Germinal center (tissue), 1 donor: ENCODE measurements around the gene SLC16A6.
A peak's percentile ranks its signal among the peaks of the same experiment; 100 is the strongest.
"Not testable (repeated sequence)": the region's sequence is repeated elsewhere in the genome, so short reads cannot be mapped to it uniquely, and the experiment has no call there.

Source experiments
- DNase-seq: peaks from one replicate; pipeline ENCODE4 v3.0.0; 2012; ENCODE audit warnings: mixed read lengths, low spot score

SLC16A6 gene

GRCh38 chr17:68290955-68291835, at the start of gene SLC16A6, which contains the start of gene ARSG:
TSS of gene SLC16A6 (minus strand) at chr17:68291127. CDS start at chr17:68278320, 12,807 bp downstream.
TSS of gene ARSG (plus strand) at chr17:68291495. CDS start at chr17:68307494, 15,999 bp downstream.
- DNase-seq, result peak; percentile 90

- DNase-seq, result no peak
These were observed 43.5 kb upstream of the SLC16A6 start for GRCh38 chr17:68334393-68334792.

- not testable (repeated sequence) for DNase-seq
These were observed 41.0 kb upstream of the SLC16A6 start for GRCh38 chr17:68331932-68332331.

GRCh38 chr17:68329331-68329730, 38.4 kb upstream of the SLC16A6 start:
- no peak for DNase-seq

- no peak for DNase-seq
These were observed 37.7 kb upstream of the SLC16A6 start for GRCh38 chr17:68328676-68329075.

- no peak for DNase-seq
These were observed 37.1 kb upstream of the SLC16A6 start for GRCh38 chr17:68327823-68328557.

GRCh38 chr17:68326681-68327080, 35.8 kb upstream of the SLC16A6 start:
- no peak for DNase-seq

- DNase-seq, result no peak
These were observed 35.0 kb upstream of the SLC16A6 start for GRCh38 chr17:68325961-68326360.

- DNase-seq, result no peak
These were observed 33.9 kb upstream of the SLC16A6 start for GRCh38 chr17:68324654-68325336.

GRCh38 chr17:68324114-68324513, 33.2 kb upstream of the SLC16A6 start:
- DNase-seq, result no peak

GRCh38 chr17:68322630-68323029, 31.7 kb upstream of the SLC16A6 start:
- DNase-seq, result no peak

- no peak for DNase-seq
These were observed 30.6 kb upstream of the SLC16A6 start for GRCh38 chr17:68321556-68321954.

GRCh38 chr17:68320943-68321555, 30.1 kb upstream of the SLC16A6 start:
- no peak for DNase-seq

GRCh38 chr17:68320311-68320865, 29.5 kb upstream of the SLC16A6 start:
- DNase-seq, result no peak

- peak; percentile 19 for DNase-seq
These were observed 28.7 kb upstream of the SLC16A6 start for GRCh38 chr17:68319410-68320162.

GRCh38 chr17:68318103-68318991, 27.4 kb upstream of the SLC16A6 start:
- DNase-seq, result no peak

- no peak for DNase-seq
These were observed 26.5 kb upstream of the SLC16A6 start for GRCh38 chr17:68317458-68317857.

- no peak for DNase-seq
These were observed 25.0 kb upstream of the SLC16A6 start for GRCh38 chr17:68315930-68316329.

- no peak for DNase-seq
These were observed 24.1 kb upstream of the SLC16A6 start for GRCh38 chr17:68314916-68315535.
